GM18951 (cell line): ENCODE data around the gene SLC22A14.
"Not testable (repeated sequence)": the region's sequence is repeated elsewhere in the genome, so short reads cannot be mapped to it uniquely, and the experiment has no call there.

Source experiments
- POLR2A ChIP-seq: IDR thresholded peaks from 4 replicates; pipeline ENCODE4 v1.6.1; 2011; ENCODE audit warnings: mild to moderate bottlenecking; ENCODE audit not compliant: insufficient read length, insufficient read depth; ENCODE audit errors: extremely low read depth
- in situ Hi-C: fragments of 300-500 bp; cut with MboI; formaldehyde crosslinking; loops from one replicate; pipeline ENCODE4 v1.12.0; 2022; ENCODE audit warnings: low sequenced_read_pairs, mixed read lengths, inconsistent platforms; ENCODE audit not compliant: unreplicated experiment

SLC22A14 gene

GRCh38 chr3:38313695-38314094 is 31.6 kb downstream of the SLC22A14 start:
- in situ Hi-C loops, result no loop called here
- TF ChIP-seq POLR2A, result no peak

- in situ Hi-C loops, result no loop called here
- TF ChIP-seq POLR2A, result no peak
These were observed 32.1 kb downstream of the SLC22A14 start for GRCh38 chr3:38314112-38314763.

- no peak for TF ChIP-seq POLR2A
- in situ Hi-C loops, result no loop called here
These were observed 32.8 kb downstream of the SLC22A14 start for GRCh38 chr3:38314764-38315487.

- in situ Hi-C loops, result no loop called here
- no peak for TF ChIP-seq POLR2A
These were observed 33.6 kb downstream of the SLC22A14 start for GRCh38 chr3:38315488-38316230.

- no peak for TF ChIP-seq POLR2A
- in situ Hi-C loops, result no loop called here
These were observed 34.5 kb downstream of the SLC22A14 start for GRCh38 chr3:38316356-38317191.

- in situ Hi-C loops, result no loop called here
- no peak for TF ChIP-seq POLR2A
These were observed 35.2 kb downstream of the SLC22A14 start for GRCh38 chr3:38317192-38317759.

GRCh38 chr3:38318766-38319671 is 36.9 kb downstream of the SLC22A14 start:
- no peak for TF ChIP-seq POLR2A
- in situ Hi-C loops, result no loop called here

GRCh38 chr3:38320638-38321037 is 38.5 kb downstream of the SLC22A14 start:
- in situ Hi-C loops, result not testable (repeated sequence)

- in situ Hi-C loops, result no loop called here
- no peak for TF ChIP-seq POLR2A
These were observed 41.0 kb downstream of the SLC22A14 start for GRCh38 chr3:38323060-38323459.

- no peak for TF ChIP-seq POLR2A
- in situ Hi-C loops, result no loop called here
These were observed 43.2 kb downstream of the SLC22A14 start for GRCh38 chr3:38325256-38325655.

GRCh38 chr3:38327335-38328009 is 45.4 kb downstream of the SLC22A14 start:
- TF ChIP-seq POLR2A, result no peak
- in situ Hi-C loops, result no loop called here

GRCh38 chr3:38331257-38332022 is 49.3 kb downstream of the SLC22A14 start:
- in situ Hi-C loops, result no loop called here
- no peak for TF ChIP-seq POLR2A
